C4-2B (cell line): Measurements from ENCODE around the gene EPB41L4B.

Experiments used
- CTCF ChIP-seq: fragments of 450-650 bp; conservative IDR thresholded peaks from 2 replicates; pipeline ENCODE4 v1.5.1; 2017; ENCODE audit warnings: mild to moderate bottlenecking
- ZFX ChIP-seq: fragments of 450-650 bp; IDR thresholded peaks from 2 replicates; pipeline ENCODE4 v1.6.1; 2017

DNA sequence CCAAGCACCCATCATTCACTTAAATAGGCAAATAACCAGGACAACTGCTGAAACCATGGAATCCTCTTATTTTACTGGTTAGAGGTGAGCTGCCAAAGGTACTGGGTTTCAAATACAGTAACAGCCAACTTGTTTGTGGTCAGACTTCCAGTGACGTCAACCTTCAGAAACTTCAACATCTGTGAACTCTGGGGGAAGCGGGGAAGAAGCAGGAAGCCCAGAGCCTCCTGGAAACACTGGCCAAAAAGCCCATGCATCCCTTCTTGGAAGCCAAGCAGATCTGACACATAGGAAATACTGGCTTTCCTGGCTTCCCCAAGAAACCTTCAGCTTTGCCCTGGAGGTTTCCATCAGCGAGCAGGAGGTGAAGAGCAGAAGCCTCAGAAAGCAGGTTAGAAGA is 148.9 kb downstream of the EPB41L4B start:
- TF ChIP-seq CTCF (no peak), ZFX (no peak)
